ENCODE data around the gene HTRA1. TPM values are rescaled to one million over a fixed set of nuclear protein-coding genes. Genes with fewer than 3 reads are reported as not detected.

HTRA1 gene
- total RNA-seq, 1 donor from 2014 or later = 17.0 TPM

DNA sequence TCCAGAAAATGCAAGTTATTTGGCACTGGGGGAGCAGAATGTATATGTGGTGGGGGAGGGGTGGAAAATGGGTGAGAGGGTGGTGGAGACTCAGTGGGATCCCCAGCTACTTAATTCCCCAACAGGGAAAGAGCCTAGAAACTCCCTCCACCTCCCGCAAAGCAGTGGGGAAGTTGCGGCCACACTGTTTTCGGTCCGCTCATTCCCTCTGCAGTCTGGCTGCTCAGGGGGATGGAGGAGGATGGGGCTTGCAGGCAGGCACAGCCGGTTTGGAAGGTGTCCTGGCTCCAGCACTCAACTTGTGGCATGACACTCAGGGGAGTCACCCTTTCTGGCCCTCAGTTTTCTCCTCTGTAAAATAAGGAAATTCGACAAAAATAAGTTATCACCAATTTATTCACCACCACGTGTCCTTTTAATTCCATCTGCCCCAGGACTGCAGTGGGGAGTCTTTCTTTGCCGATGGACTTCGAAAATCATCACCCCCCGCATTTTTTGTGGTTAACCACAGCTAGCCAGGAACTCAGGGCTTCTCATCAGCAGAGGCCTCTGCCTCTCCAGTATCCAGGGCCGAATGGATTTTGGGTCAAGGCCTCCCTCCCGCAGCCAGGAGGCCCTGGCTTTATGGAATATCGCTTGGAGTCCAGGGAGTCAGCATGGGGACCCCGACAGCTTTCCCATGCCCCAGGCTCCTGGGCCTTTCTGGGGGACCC lies 1.6 kb upstream of the HTRA1 start:
- Mint-ChIP-seq H3K4me3 (peak overlapping the region; percentile 3), H3K36me3 (peaks cover 4% of the 10 kb centered on the region), H3K4me1 (peaks cover 37% of the 10 kb centered on the region), H3K27me3 (ENCODE audit: insufficient read depth, low read depth) (peaks cover 42% of the 10 kb centered on the region), H3K9me3 (no peaks in the 10 kb centered on the region), H3K27ac (no peak overlapping the region)
- peaks cover 15% of the 10 kb centered on the region for H3K4me1 ChIP-seq
- H3K9ac ChIP-seq = no peak overlapping the region
- H3K9me3 ChIP-seq (ENCODE audit: low read depth) = no peaks in the 10 kb centered on the region
- no peak overlapping the region for H3K4me3 ChIP-seq
- no peaks in the 10 kb centered on the region for H3K79me2 ChIP-seq (ENCODE audit: low read depth)
- H3K36me3 ChIP-seq = no peaks in the 10 kb centered on the region
- peaks cover 11% of the 10 kb centered on the region for H4K20me1 ChIP-seq (ENCODE audit: low read depth)
- H3K27me3 ChIP-seq = peaks cover 70% of the 10 kb centered on the region
- no peak overlapping the region for H3K27ac ChIP-seq
- no peak overlapping the region for H2AFZ ChIP-seq (replicated peaks)
- no peak for TF ChIP-seq EZH2phosphoT487 (IDR thresholded peaks at IDR 0.05)
- TF ChIP-seq, protein P1, sequence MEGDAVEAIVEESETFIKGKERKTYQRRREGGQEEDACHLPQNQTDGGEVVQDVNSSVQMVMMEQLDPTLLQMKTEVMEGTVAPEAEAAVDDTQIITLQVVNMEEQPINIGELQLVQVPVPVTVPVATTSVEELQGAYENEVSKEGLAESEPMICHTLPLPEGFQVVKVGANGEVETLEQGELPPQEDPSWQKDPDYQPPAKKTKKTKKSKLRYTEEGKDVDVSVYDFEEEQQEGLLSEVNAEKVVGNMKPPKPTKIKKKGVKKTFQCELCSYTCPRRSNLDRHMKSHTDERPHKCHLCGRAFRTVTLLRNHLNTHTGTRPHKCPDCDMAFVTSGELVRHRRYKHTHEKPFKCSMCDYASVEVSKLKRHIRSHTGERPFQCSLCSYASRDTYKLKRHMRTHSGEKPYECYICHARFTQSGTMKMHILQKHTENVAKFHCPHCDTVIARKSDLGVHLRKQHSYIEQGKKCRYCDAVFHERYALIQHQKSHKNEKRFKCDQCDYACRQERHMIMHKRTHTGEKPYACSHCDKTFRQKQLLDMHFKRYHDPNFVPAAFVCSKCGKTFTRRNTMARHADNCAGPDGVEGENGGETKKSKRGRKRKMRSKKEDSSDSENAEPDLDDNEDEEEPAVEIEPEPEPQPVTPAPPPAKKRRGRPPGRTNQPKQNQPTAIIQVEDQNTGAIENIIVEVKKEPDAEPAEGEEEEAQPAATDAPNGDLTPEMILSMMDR (IDR thresholded peaks at IDR 0.05) = no peak
- TF ChIP-seq EZH2 (IDR thresholded peaks at IDR 0.05) = no peak
- DNase-seq (ENCODE audit: low spot score) = no peak
- H3F3A ChIP-seq (ENCODE audit: low read depth) = peaks cover 8% of the 10 kb centered on the region
- no peak overlapping the region for H3K4me2 ChIP-seq

DNA sequence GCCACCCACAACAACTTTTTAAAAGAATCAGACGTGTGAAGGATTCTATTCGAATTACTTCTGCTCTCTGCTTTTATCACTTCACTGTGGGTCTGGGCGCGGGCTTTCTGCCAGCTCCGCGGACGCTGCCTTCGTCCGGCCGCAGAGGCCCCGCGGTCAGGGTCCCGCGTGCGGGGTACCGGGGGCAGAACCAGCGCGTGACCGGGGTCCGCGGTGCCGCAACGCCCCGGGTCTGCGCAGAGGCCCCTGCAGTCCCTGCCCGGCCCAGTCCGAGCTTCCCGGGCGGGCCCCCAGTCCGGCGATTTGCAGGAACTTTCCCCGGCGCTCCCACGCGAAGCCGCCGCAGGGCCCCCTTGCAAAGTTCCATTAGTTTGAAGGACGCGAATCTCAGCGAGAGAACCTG lies 461 bp upstream of the HTRA1 start:
- peaks cover 29% of the 10 kb centered on the region for H3K4me1 Mint-ChIP-seq
- no peaks in the 10 kb centered on the region for H3K9me3 Mint-ChIP-seq
- Histone ChIP-seq H2AFZ (replicated peaks) (peak overlapping the region; percentile 97), H3K4me3 (peak overlapping the region; percentile 62), H3K9ac (no peak overlapping the region), H3K79me2 (ENCODE audit: low read depth) (no peaks in the 10 kb centered on the region), H3K27ac (no peak overlapping the region), H4K20me1 (ENCODE audit: low read depth) (peaks cover 11% of the 10 kb centered on the region), H3K27me3 (peaks cover 82% of the 10 kb centered on the region), H3K9me3 (ENCODE audit: low read depth) (no peaks in the 10 kb centered on the region), H3F3A (ENCODE audit: low read depth) (peaks cover 8% of the 10 kb centered on the region), H3K4me2 (peak overlapping the region; percentile 97), H3K36me3 (no peaks in the 10 kb centered on the region), H3K4me1 (peaks cover 15% of the 10 kb centered on the region)
- TF ChIP-seq, protein P1 (IDR thresholded peaks at IDR 0.05) = no peak
- TF ChIP-seq EZH2phosphoT487 (IDR thresholded peaks at IDR 0.05) (peak; percentile 70), EZH2 (IDR thresholded peaks at IDR 0.05) (peak; percentile 54)
- peaks cover 4% of the 10 kb centered on the region for H3K36me3 Mint-ChIP-seq
- peaks cover 40% of the 10 kb centered on the region for H3K27me3 Mint-ChIP-seq (ENCODE audit: insufficient read depth, low read depth)
- no peak overlapping the region for H3K27ac Mint-ChIP-seq
- H3K4me3 Mint-ChIP-seq = peak overlapping the region; percentile 81
- DNase-seq (ENCODE audit: low spot score) = no peak

DNA sequence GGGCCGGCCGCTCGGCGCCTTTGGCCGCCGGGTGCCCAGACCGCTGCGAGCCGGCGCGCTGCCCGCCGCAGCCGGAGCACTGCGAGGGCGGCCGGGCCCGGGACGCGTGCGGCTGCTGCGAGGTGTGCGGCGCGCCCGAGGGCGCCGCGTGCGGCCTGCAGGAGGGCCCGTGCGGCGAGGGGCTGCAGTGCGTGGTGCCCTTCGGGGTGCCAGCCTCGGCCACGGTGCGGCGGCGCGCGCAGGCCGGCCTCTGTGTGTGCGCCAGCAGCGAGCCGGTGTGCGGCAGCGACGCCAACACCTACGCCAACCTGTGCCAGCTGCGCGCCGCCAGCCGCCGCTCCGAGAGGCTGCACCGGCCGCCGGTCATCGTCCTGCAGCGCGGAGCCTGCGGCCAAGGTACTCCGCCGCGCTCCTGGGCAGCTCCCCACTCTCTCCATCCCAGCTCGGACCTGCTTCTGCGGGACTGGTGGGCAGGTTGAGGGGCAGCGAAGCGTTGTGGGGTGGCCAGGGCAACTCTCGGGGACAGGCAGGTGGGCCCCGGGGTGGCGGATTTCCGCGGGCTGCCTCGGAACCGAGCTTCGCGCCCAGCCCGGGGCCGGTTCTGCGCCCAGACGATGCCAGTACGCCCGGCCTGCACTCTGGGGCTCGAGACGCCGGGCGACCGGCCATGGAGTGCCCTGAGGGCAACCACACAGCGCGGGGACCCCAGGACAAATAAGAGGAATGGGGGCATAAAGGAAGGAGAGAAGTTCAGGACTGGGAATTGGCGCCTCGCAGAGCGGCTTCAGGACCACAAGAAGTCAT lies 578 bp downstream of the HTRA1 start:
- peaks cover 92% of the 10 kb centered on the region for H3K27me3 ChIP-seq
- TF ChIP-seq EZH2 (IDR thresholded peaks at IDR 0.05) (no peak), EZH2phosphoT487 (IDR thresholded peaks at IDR 0.05) (peak; percentile 95)
- TF ChIP-seq, protein P1 (IDR thresholded peaks at IDR 0.05) = no peak
- H3F3A ChIP-seq (ENCODE audit: low read depth) = peaks cover 8% of the 10 kb centered on the region
- Mint-ChIP-seq H3K27ac (no peak overlapping the region), H3K27me3 (ENCODE audit: insufficient read depth, low read depth) (peaks cover 37% of the 10 kb centered on the region), H3K36me3 (peaks cover 4% of the 10 kb centered on the region), H3K4me3 (peak overlapping the region; percentile 89), H3K4me1 (peaks cover 29% of the 10 kb centered on the region), H3K9me3 (no peaks in the 10 kb centered on the region)
- H3K27ac ChIP-seq = no peak overlapping the region
- H3K4me3 ChIP-seq = peak overlapping the region; percentile 62
- H3K36me3 ChIP-seq = no peaks in the 10 kb centered on the region
- H3K4me1 ChIP-seq = peaks cover 15% of the 10 kb centered on the region
- H3K9ac ChIP-seq = no peak overlapping the region
- H3K9me3 ChIP-seq (ENCODE audit: low read depth) = no peaks in the 10 kb centered on the region
- peak overlapping the region; percentile 97 for H3K4me2 ChIP-seq
- H4K20me1 ChIP-seq (ENCODE audit: low read depth) = peaks cover 11% of the 10 kb centered on the region
- DNase-seq (ENCODE audit: low spot score) = peak; percentile 66
- H2AFZ ChIP-seq (replicated peaks) = peak overlapping the region; percentile 59
- H3K79me2 ChIP-seq (ENCODE audit: low read depth) = no peaks in the 10 kb centered on the region

All from neural progenitor cell (in vitro differentiated cells).